H9 (cell line): ENCODE measurements around the gene ECE1. TPM values are rescaled to one million over a fixed set of nuclear protein-coding genes. Genes with fewer than 3 reads are reported as not detected.
"Not testable (repeated sequence)": the region's sequence is repeated elsewhere in the genome, so short reads cannot be mapped to it uniquely, and the experiment has no call there.

Source experiments
- DNase-seq: peaks from one replicate; pipeline ENCODE4 v3.0.0-alpha.2; 2017
- H2AFZ ChIP-seq: one replicate; pipeline ENCODE4 v1.6.1; 2013; ENCODE audit warnings: mild to moderate bottlenecking, low read length, control low read depth, moderate library complexity
- H2AK5ac ChIP-seq: 2 replicates; pipeline ENCODE4 v1.6.1; 2013; ENCODE audit warnings: low read length, control low read depth, mixed read lengths; ENCODE audit not compliant: insufficient read length
- H2BK120ac ChIP-seq: one replicate; pipeline ENCODE4 v1.6.1; 2013; ENCODE audit warnings: low read depth, mild to moderate bottlenecking, low read length, control low read depth, inconsistent platforms; ENCODE audit not compliant: poor library complexity, severe bottlenecking
- H2BK12ac ChIP-seq: 2 replicates; pipeline ENCODE4 v1.6.1; 2013; ENCODE audit warnings: low read length, control low read depth, mixed read lengths, low read depth; ENCODE audit not compliant: insufficient read length
- H2BK15ac ChIP-seq: 2 replicates; pipeline ENCODE4 v1.6.1; 2013; ENCODE audit warnings: low read depth, low read length, control low read depth
- H2BK20ac ChIP-seq: one replicate; pipeline ENCODE4 v1.6.1; 2013; ENCODE audit warnings: low read depth, mild to moderate bottlenecking, low read length, control low read depth, inconsistent platforms; ENCODE audit not compliant: poor library complexity, severe bottlenecking
- H2BK5ac ChIP-seq: 2 replicates; pipeline ENCODE4 v1.6.1; 2013; ENCODE audit warnings: low read length, control low read depth, mixed read lengths; ENCODE audit not compliant: insufficient read length
- H3K14ac ChIP-seq: 2 replicates; pipeline ENCODE4 v1.6.1; 2013; ENCODE audit warnings: low read length, control low read depth; ENCODE audit not compliant: insufficient read depth
- H3K18ac ChIP-seq: 2 replicates; pipeline ENCODE4 v1.6.1; 2013; ENCODE audit warnings: low read depth, mild to moderate bottlenecking, mixed read lengths, low read length, control low read depth; ENCODE audit not compliant: insufficient read length
- H3K23ac ChIP-seq: 2 replicates; pipeline ENCODE4 v1.6.1; 2013; ENCODE audit warnings: low read length, control low read depth, mixed read lengths, low read depth; ENCODE audit not compliant: insufficient read length
- H3K23me2 ChIP-seq: 2 replicates; pipeline ENCODE4 v1.6.1; 2013; ENCODE audit warnings: low read depth, mild to moderate bottlenecking, mixed read lengths, low read length, control low read depth; ENCODE audit not compliant: insufficient read length, poor library complexity, severe bottlenecking
- H3K27ac ChIP-seq: 2 replicates; pipeline ENCODE4 v1.5.1; 2013; ENCODE audit warnings: low read length, control low read depth, mixed read lengths, low read depth; ENCODE audit not compliant: insufficient read length
- H3K27me3 ChIP-seq: 2 replicates; pipeline ENCODE4 v1.6.1; 2013; ENCODE audit warnings: low read length, control low read depth, inconsistent platforms; ENCODE audit not compliant: insufficient read depth
- H3K4ac ChIP-seq: 2 replicates; pipeline ENCODE4 v1.6.1; 2013; ENCODE audit warnings: low read depth, mild to moderate bottlenecking, control low read depth, inconsistent platforms, low read length, moderate library complexity
- H3K4me1 ChIP-seq: 2 replicates; pipeline ENCODE4 v1.6.1; 2013; ENCODE audit warnings: low read length, control low read depth, inconsistent platforms; ENCODE audit not compliant: insufficient read depth
- H3K4me2 ChIP-seq: 2 replicates; pipeline ENCODE4 v1.6.1; 2013; ENCODE audit warnings: low read length, control low read depth, mixed read lengths; ENCODE audit not compliant: insufficient read length, insufficient read depth
- H3K56ac ChIP-seq: 2 replicates; pipeline ENCODE4 v1.6.1; 2013; ENCODE audit warnings: low read depth, mild to moderate bottlenecking, mixed read lengths, low read length, control low read depth; ENCODE audit not compliant: insufficient read length
- H3K79me1 ChIP-seq: 2 replicates; pipeline ENCODE4 v1.6.1; 2013; ENCODE audit warnings: low read depth, mild to moderate bottlenecking, moderate library complexity, low read length, control low read depth, inconsistent platforms; ENCODE audit not compliant: insufficient read depth, poor library complexity, severe bottlenecking
- H3K79me2 ChIP-seq: 2 replicates; pipeline ENCODE4 v1.6.1; 2013; ENCODE audit warnings: low read length, control low read depth, inconsistent platforms; ENCODE audit not compliant: insufficient read depth
- H3K9ac ChIP-seq: 2 replicates; pipeline ENCODE4 v1.6.1; 2013; ENCODE audit warnings: low read length, control low read depth, mixed read lengths; ENCODE audit not compliant: insufficient read length; ENCODE audit errors: extremely low read depth
- H3K9me3 ChIP-seq: one replicate; pipeline ENCODE4 v1.6.1; 2013; ENCODE audit warnings: low read depth, low read length, inconsistent platforms; ENCODE audit not compliant: control insufficient read depth
- H3T11ph ChIP-seq: one replicate; pipeline ENCODE4 v1.6.1; 2013; ENCODE audit warnings: mild to moderate bottlenecking, low read length, control low read depth, inconsistent platforms
- H4K20me1 ChIP-seq: one replicate; pipeline ENCODE4 v1.6.1; 2013; ENCODE audit not compliant: control insufficient read depth, insufficient read length, insufficient read depth
- H4K5ac ChIP-seq: 2 replicates; pipeline ENCODE4 v1.6.1; 2013; ENCODE audit warnings: low read depth, mild to moderate bottlenecking, mixed read lengths, low read length, control low read depth; ENCODE audit not compliant: insufficient read length
- H4K8ac ChIP-seq: replicated peaks from 2 replicates; pipeline ENCODE4 v1.6.1; 2013; ENCODE audit warnings: low read length, control low read depth, mixed read lengths, low read depth; ENCODE audit not compliant: insufficient read length
- H4K91ac ChIP-seq: 2 replicates; pipeline ENCODE4 v1.6.1; 2013; ENCODE audit warnings: low read depth, mild to moderate bottlenecking, moderate library complexity, mixed read lengths, low read length, control low read depth; ENCODE audit not compliant: insufficient read length
- H3K27ac Mint-ChIP-seq, 3 experiments: 2 replicates in 2 of 3; 3 replicates in 1 of 3; pipeline ENCODE4 v1.8.0; 2020 to 2021; ENCODE audit warnings: mixed read lengths in 3 of 3, mild to moderate bottlenecking in 1 of 3, moderate library complexity in 1 of 3
- H3K27me3 Mint-ChIP-seq: 2 replicates; pipeline ENCODE4 v1.8.0; 2021; ENCODE audit warnings: low read depth, mild to moderate bottlenecking, moderate library complexity, mixed read lengths
- H3K36me3 Mint-ChIP-seq, 3 experiments: 2 replicates in 2 of 3; 3 replicates in 1 of 3; pipeline ENCODE4 v1.8.0; 2020 to 2021; ENCODE audit warnings: low read depth in 3 of 3, mixed read lengths in 3 of 3; ENCODE audit not compliant: insufficient read depth in 1 of 3
- H3K4me1 Mint-ChIP-seq, 2 experiments: 2 replicates each; pipeline ENCODE4 v1.8.0; 2020; ENCODE audit warnings: mixed read lengths in 2 of 2
- H3K4me3 Mint-ChIP-seq, 2 experiments: 2 replicates in 1 of 2; 3 replicates in 1 of 2; pipeline ENCODE4 v1.8.0; 2020 to 2021; ENCODE audit warnings: mild to moderate bottlenecking in 2 of 2, mixed read lengths in 2 of 2, moderate library complexity in 1 of 2
- H3K9me3 Mint-ChIP-seq, 2 experiments: 2 replicates in 1 of 2; 3 replicates in 1 of 2; pipeline ENCODE4 v1.8.0; 2020; ENCODE audit warnings: mild to moderate bottlenecking in 2 of 2, mixed read lengths in 2 of 2, moderate library complexity in 1 of 2
- CTCF ChIP-seq: fragments of 200-600 bp; sonication (generic); conservative IDR thresholded peaks from 3 replicates; pipeline ENCODE4 v1.8.0; 2021; ENCODE audit warnings: antibody characterized with exemption, mild to moderate bottlenecking
- WGBS: extraction: QIAGEN DNeasy Blood & Tissue Kit; methylation state at CpG from one replicate; pipeline ENCODE4 v1.1.7; 2013; ENCODE audit warnings: missing lambda C conversion rate, low lambda C conversion rate, mixed read lengths; ENCODE audit not compliant: insufficient read length; ENCODE audit errors: extremely low coverage; 5-methylcytosine and 5-hydroxymethylcytosine counted together
- total RNA-seq: library from RNA; stranded (reverse); gene quantifications from 2 replicates; pipeline ENCODE4 v1.2.1, GENCODE V29; 2021

The ECE1 gene
- total RNA-seq, 1 experiment from 2014 or later = 31.1 TPM

- H2AFZ ChIP-seq = no peak overlapping the region
- no peak overlapping the region for H3K23ac ChIP-seq
- WGBS = no CpG with 5 or more reads among the region's 2 CpGs
- H2BK12ac ChIP-seq = no peak overlapping the region
- H3K4ac ChIP-seq = no peak overlapping the region
- H3K27me3 ChIP-seq = no peaks in the 10 kb centered on the region
- H3K9me3 Mint-ChIP-seq = no peaks in the 10 kb centered on the region
- H3K79me2 ChIP-seq = peaks cover 23% of the 10 kb centered on the region; the same call in 1 of the 2 replicates
- H3K79me1 ChIP-seq = no peaks in the 10 kb centered on the region
- H3K9me3 ChIP-seq = no peaks in the 10 kb centered on the region
- peaks cover 13 to 24% (median 18%) of the 10 kb centered on the region in 3 experiments; a peak in 6 of 7 replicates for H3K36me3 Mint-ChIP-seq
- no peak overlapping the region for H3K56ac ChIP-seq
- H4K91ac ChIP-seq = no peak overlapping the region
- peak overlapping the region; percentile 73 to 84 for H3K4me3 Mint-ChIP-seq
- H2AK5ac ChIP-seq = no peak overlapping the region
- peak overlapping the region; percentile 95 for H3K4me2 ChIP-seq
- H3K23me2 ChIP-seq = peaks cover 10% of the 10 kb centered on the region
- DNase-seq = no peak
- no peak overlapping the region for H3K27ac Mint-ChIP-seq
- H3K4me1 ChIP-seq = no peaks in the 10 kb centered on the region; the same call in 1 of the 2 replicates
- H3K4me1 Mint-ChIP-seq = peaks cover 17 to 18% of the 10 kb centered on the region in 2 experiments
- H3K27me3 Mint-ChIP-seq = peaks cover 23% of the 10 kb centered on the region
- H2BK5ac ChIP-seq = no peak overlapping the region
- no peak overlapping the region for H3K18ac ChIP-seq
- no peak overlapping the region for H2BK120ac ChIP-seq
- no peak overlapping the region for H2BK20ac ChIP-seq
- TF ChIP-seq CTCF = no peak
- no peak overlapping the region for H3K27ac ChIP-seq
- H4K20me1 ChIP-seq = no peaks in the 10 kb centered on the region
- no peak overlapping the region for H4K8ac ChIP-seq
- H3K14ac ChIP-seq = no peak overlapping the region
- H4K5ac ChIP-seq = no peak overlapping the region
- no peak overlapping the region for H3K9ac ChIP-seq
- no peak overlapping the region for H2BK15ac ChIP-seq
- no peak overlapping the region for H3T11ph ChIP-seq
These were observed 116.0 kb downstream of the ECE1 start for GRCh38 chr1:21174230-21174629.

GRCh38 chr1:21173096-21173495 is 117.2 kb downstream of the ECE1 start:
- not testable (repeated sequence) for H4K8ac ChIP-seq, H3K27ac ChIP-seq, H2BK20ac ChIP-seq, H3K4ac ChIP-seq, H3K79me1 ChIP-seq, H2BK120ac ChIP-seq, H3K23ac ChIP-seq, H3K9me3 Mint-ChIP-seq, H3K4me1 ChIP-seq, H2BK5ac ChIP-seq, H3K9ac ChIP-seq, H3K27me3 ChIP-seq, H3K56ac ChIP-seq, H2BK15ac ChIP-seq, H3K27ac Mint-ChIP-seq, H4K5ac ChIP-seq, H4K20me1 ChIP-seq, H3K14ac ChIP-seq, H3T11ph ChIP-seq, H2AK5ac ChIP-seq, H3K9me3 ChIP-seq, H2AFZ ChIP-seq, H4K91ac ChIP-seq, H3K4me2 ChIP-seq, H3K4me3 Mint-ChIP-seq, H2BK12ac ChIP-seq, H3K18ac ChIP-seq, DNase-seq, H3K23me2 ChIP-seq
- H3K79me2 ChIP-seq = peaks cover 23% of the 10 kb centered on the region; the same call in 1 of the 2 replicates
- H3K4me1 Mint-ChIP-seq = peaks cover 17 to 18% of the 10 kb centered on the region in 2 experiments
- WGBS = no CpG with 5 or more reads among the region's 12 CpGs
- H3K36me3 Mint-ChIP-seq = peaks cover 17 to 32% (median 25%) of the 10 kb centered on the region in 3 experiments; a peak in 6 of 7 replicates
- H3K27me3 Mint-ChIP-seq = peaks cover 12% of the 10 kb centered on the region
